ENCODE results near the gene CAPS.

The CAPS gene

DNA sequence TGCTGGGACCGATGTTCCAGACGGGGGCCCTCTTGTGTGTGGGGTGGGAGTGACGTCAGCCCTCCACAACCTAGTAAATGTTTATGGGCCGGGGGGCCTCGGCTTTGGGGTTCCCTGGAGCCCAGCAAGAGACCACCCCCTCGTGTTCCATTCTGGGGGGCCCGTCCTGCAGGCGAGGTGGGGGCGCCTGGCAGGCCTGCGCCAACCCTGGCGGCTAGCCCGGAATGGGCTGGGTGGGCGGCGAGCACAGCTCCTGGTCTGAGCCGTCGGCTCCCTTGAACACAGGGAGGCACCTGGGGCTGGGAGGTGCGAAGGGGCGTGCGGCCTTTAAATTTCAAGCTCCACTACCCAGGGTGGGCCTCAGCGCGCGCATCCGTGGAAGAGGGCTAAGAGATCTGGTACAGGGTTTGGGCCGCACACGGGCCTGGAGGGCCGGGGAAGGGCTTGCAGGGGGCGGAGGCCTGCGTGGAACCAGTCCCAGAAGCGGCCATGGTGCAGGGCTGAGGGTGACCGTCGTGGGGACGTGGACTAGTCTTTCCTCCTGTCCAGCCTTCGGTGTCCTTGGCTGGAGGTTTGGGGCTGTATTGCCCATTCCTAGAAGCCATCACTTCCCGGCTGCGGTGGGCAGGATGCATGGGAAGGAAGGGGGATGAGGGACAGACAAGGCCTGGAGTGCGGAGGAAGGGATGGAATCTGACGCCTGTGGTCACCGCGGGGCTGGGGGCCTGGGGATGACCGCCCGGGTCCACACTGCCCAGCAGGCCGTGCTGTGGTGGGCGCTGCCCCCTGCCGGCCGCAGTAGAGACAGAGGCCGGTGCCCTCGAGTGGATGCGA, 21.9 kb upstream of the CAPS start:
- peak; percentile 79 for DNase-seq (ENCODE audit: low spot score)

DNA sequence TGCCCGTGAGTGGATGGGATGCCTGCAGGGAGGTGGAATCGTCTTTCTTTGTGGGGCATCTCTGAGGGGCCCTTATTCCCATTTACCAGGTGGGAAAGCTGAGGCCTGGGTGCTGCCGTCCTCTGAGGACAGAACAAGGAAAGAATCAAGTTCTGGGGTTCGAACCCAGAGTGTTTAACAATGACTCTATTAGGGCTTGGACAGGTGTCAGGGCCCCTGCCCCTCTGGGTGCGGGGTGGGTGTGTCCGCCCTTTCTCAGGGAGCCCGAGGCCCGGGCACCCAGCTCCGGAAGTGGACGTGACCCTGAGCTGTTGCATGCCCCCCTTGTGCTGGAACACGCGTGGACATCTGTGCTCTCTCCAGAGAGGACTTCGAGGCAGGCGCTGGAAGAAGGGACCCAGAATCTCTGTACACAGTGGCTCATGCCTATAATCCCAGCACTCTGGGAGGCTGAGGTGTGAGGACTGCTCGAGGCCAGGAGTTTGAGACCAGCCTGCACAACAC, 21.2 kb upstream of the CAPS start:
- DNase-seq (ENCODE audit: low spot score) = no peak

GRCh38 chr19:5893296-5893903, 20.7 kb upstream of the CAPS start:
- DNase-seq (ENCODE audit: low spot score) = no peak

GRCh38 chr19:5893907-5894703, 19.9 kb upstream of the CAPS start:
- no peak for DNase-seq (ENCODE audit: low spot score)

DNA sequence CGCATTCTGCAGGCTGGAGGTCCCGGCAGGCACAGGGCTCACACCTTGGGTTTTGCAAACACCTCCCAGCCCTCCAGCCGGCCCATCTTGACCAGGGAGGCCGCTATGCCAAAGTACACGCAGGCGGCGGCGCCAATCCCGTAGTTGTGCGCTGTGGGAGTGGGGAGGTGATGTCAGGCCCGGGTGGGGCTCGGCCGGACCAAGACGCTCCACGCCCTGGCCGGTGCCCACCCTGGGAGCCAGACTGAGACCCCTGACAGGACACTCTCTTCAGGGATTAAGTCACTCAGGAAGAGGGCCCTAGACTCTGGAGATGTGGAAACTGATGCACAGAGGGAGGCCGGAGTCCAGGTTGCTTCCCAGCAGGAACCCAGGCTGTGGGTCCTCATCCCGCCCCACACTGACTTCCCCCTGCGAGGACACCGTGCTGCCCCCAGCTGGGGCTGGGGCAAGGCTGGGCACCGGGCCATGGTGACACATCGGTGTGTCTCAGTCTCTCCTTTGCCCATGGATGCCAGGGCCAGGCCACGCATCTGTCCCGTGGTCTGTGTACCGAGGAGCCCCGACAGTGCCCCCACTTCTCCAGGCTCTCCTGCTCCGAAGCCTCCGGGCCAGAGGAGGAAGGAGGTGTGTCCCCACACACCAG, 19.2 kb upstream of the CAPS start:
- DNase-seq (ENCODE audit: low spot score) = no peak

GRCh38 chr19:5895409-5895808, 18.6 kb upstream of the CAPS start:
- no peak for DNase-seq (ENCODE audit: low spot score)

- no peak for DNase-seq (ENCODE audit: low spot score)
Observed at GRCh38 chr19:5895890-5896289, 18.2 kb upstream of the CAPS start.

- DNase-seq (ENCODE audit: low spot score) = no peak
Observed at GRCh38 chr19:5896365-5897076, 17.5 kb upstream of the CAPS start.

DNA sequence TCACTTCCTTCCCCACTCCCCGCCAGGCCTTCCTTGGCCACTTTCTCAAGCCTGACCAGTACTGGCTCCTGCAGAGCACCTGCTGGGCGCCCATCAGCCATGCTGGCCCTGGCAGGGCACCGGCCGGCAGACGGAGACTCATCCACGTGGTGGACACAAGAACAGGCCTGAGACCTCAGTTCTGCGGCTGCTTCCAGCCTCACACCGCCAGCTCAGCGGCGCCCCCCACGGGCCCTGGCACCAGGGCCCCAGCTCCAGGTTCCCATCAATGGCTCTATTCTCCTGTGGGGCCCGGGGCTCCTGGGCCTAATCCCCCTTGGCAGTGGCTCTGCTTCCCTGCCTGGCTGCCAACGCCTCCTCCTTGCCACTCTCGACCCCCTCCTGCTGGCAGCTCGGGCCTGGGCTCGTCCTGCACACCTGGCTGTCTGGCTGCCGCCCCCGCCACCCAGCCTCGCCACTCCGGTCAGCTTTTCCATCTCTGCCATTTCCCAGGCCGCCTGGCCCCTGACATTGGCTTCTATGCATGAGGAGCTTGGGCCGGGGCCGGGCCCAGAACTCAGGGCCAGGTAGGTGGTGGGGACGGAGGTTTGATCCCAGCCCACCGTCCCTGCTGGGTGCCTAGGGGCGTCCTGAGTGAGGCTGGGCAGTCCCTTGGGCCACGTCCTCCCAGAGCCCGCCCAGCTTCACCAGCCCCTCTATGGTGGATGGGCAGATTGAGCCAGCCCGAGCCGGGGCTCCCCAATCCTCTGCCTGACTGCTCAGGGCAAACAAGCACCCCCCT, 16.7 kb upstream of the CAPS start:
- DNase-seq (ENCODE audit: low spot score) = no peak

DNA sequence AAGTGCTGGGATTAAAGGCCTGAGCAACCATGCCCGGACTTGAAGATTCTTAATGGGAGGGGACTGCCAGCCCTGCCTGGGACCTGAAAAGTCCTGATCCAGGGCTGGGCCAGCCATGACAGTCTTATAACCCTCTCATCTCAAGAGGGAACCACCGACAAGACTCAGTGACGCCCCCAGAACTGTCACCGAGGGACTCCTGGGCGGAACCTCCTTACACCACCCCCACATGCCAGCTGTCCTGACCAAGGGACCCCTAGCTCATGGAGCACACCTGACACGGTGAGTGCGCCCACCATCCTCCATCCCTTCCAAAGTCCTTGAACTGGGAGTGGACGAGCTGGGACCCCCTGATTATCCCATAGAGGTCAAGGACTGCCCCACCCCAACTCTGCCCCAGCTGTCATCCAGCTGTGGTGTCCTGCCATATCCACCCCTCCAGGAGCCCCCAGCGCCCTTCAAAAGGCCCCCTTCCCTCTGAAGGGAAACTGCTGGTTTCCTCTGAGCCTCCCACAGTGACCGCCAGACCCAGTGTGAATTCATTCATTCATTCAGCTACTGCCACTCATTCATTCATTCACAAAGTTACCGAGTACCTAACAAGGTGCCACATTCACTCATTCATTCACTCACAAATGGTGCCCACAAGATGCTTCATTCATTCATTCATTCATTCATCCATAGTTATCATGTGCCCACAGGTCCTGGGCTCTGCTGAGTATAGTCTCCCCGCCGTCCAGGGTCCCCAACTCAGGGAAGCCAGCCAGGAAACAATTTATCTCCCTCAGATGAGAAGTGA, 14.1 kb upstream of the CAPS start:
- no peak for DNase-seq (ENCODE audit: low spot score)

DNA sequence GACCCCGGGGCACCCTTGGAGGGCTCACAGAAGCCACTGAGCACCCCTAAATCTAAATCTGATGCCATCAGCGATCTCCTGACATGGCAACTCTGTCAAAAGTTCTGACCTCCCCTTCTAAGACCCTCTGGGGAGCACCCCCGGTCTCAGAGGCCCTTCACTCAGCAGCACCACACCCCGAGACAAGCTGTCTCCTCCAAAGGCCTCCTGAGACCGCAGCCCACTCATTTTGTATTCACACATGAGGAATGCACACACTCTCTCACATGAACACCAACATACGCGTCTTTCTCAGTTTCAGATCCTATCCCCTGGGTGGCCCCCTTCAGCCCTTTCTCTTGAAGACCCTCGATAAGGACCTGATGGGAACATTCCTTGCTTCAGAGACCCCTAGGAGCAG, 13.1 kb upstream of the CAPS start:
- DNase-seq (ENCODE audit: low spot score) = no peak

DNA sequence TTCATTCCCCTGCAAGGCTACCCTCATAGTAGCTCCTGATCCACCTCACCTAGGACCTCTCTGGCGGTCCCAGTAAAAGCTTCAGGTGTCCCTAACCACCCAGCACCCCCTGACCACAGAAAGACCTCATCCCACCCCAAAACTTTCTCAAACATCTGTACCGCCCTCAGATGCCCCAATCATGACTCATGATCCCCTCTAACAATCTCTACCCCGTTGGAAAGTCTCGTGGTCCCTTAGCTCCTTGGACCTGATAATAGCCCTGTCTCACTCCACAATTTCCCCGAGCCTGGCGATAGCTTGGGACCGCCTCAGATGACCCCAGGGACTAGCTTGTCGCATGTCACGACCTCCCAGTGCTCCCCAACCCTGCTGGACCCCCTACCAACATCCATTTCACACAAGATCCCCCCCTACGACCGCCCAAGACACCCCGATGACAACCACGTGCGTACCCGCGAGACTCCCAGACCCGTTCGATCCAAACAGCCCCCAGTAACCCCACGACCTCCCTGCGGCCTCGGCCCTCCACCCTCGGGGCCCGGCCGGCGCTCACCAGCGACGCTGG, 10.9 kb upstream of the CAPS start:
- DNase-seq (ENCODE audit: low spot score) = no peak

GRCh38 chr19:5903624-5904351, 10.3 kb upstream of the CAPS start, which contains the start of gene NDUFA11:
NDUFA11 (minus strand) TSS chr19:5903790; CDS start chr19:5903708, 82 bp downstream.
- peak; percentile 96 for DNase-seq (ENCODE audit: low spot score)

DNA sequence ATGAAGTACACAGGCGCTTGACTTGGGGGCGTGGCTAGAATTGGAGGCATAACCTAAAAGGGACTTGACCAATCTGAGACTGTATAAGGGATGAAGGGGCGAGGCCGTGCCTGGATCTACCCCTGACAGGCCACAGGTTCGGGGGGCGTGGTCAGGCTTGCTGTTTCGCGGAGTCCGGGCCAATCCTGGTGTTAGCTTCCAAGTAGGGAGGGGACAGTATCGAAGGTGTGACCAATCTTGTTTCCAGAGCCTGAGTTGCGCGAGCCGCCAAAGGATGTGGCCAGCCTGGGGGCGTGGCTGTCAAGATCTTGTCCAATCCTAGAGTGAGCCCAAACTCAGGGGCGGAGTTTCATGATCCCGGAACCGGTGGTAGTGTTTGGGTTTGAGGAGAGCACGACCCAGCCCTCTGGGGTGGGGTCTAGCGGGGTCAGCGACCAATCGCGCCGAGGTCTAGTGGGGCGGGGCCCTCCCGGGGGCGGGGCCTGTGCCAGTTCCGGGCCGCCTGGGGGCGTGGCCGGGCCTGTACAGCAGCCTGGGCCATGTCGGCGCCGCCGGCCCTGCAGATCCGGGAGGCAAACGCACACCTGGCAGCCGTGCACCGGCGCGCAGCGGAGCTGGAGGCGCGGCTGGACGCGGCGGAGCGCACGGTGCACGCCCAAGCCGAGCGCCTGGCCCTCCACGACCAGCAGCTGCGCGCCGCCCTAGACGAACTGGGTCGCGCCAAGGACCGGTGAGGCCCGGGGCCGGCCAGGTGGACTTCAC, 9.5 kb upstream of the CAPS start, which contains the start of gene VMAC:
Gene VMAC, plus strand, starts transcription at position 521 of the 762 bp plus-strand sequence. Its CDS starts 19 bp downstream, at position 540.
- DNase-seq (ENCODE audit: low spot score) = peak; percentile 98

DNA sequence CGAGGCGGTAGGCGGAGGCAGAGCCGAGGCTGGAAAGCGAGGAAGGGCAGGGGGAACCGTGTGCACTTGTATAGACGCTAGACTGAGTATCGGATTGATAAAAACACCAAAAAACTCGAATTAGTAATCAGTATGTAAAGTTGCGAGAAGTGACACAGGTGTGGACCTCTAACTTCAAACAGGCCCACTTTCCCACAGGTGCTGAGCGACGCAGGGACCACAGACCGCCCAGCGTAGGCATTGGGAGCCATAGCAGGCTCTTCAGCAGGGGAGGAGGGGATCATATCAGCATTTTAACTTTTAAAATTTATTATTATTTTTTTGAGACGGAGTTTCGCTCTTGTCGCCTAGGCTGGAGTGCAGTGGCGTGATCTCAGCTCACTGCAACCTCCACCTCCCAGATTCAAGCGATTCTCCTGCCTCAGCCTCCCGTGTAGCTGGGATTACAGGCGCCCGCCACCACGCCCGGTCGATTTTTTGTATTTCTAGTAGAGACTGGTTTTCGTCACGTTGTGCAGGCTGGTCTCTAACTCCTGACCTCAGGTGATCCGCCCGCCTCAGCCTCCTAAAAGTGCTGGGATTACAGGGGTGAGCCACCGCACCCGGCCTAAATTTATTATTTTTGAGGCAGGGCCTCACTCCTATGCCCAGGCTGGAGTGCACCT, 8.8 kb upstream of the CAPS start:
- DNase-seq (ENCODE audit: low spot score) = no peak

DNA sequence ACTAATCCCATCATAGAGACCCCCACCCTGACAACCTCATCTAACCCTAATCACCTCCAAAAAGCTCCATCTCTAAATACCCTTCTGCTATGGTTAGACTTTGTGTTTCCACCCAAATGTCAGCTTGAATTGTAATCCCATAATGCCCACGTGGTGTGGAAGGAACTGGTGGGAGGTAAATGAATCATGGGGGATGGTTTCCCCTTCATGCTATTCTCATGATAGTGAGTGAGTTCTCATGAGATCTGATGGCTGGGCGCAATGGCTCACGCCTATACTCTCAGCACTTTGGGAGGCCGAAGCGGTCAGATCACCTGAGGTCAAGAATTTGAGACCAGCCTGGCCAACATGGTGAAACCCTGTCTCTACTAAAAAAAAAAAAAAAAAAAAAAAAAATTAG, 6.8 kb upstream of the CAPS start:
- DNase-seq (ENCODE audit: low spot score) = no peak

DNA sequence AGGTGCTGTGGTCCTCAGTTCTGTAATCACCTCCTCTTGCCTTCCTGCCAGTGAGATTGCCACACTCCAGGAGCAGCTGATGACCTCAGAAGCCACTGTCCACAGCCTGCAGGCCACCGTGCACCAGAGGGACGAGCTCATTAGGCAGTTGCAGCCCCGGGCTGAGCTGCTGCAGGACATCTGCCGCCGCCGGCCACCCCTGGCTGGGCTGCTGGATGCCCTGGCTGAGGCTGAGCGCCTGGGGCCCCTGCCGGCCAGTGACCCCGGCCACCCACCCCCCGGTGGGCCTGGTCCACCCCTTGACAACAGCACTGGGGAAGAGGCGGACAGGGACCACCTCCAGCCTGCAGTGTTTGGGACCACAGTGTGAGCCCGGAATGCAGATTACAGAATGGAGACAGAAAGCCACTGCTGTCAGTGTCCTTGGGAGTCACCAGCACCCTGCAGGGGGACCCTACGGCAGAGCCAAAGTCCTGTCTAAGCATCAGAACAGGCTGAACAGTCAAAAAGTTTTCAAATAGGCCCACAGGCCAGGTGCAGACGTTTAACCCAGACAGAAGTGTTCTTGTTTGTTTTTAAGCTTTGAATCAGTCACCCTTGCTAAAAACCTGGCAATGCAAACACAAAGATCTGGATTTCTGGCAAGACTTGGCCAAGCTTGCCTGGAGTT, 5.1 kb upstream of the CAPS start:
- no peak for DNase-seq (ENCODE audit: low spot score)
